Embryonic facial prominence (tissue), 1 donor: Measurements from ENCODE around the gene C1orf141.
"Not testable (repeated sequence)": the region's sequence is repeated elsewhere in the genome, so short reads cannot be mapped to it uniquely, and the experiment has no call there.

Experiments
- DNase-seq: peaks from one replicate; pipeline ENCODE4 v3.0.0-alpha.2; 2016; ENCODE audit errors: extremely low spot score

The C1orf141 gene

DNA sequence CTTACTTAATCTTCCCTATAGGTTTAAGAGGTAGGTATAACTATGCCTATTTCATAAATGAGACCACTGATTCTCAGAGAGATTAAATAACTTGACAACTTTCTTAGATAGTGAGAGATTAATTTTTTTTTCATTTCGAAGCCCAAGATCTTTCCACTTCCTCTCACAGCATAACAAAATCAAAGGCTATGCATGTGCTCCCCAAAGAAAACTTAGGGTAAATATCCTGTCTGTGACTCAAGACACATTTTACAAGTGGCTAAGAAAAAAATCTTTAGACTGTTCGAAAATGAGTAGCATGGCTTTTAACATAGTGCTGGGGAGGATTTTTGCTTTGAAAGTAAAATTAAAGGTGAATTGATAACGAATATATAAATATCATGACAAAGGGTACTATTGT lies 8.2 kb upstream of the C1orf141 start:
- DNase-seq = no peak

DNA sequence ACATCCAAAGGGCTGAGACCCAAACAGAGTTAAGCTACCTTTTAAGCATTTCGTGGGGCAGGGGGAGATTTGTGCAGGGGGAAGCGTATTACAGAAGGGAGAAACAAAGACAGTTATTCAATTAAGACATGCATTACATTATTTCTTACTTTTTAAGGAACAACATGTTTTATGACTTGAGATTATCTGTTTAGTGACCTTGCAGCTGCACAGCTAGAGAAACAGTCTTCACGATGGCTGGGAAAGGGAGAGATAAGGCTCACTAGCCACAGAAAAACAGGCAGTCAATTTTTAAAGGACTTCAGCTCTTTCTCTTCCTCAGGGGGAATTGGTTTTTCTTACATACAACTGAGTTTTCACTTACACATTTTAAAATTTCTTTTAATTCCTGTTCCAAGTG lies 7.1 kb upstream of the C1orf141 start:
- DNase-seq = not testable (repeated sequence)

DNA sequence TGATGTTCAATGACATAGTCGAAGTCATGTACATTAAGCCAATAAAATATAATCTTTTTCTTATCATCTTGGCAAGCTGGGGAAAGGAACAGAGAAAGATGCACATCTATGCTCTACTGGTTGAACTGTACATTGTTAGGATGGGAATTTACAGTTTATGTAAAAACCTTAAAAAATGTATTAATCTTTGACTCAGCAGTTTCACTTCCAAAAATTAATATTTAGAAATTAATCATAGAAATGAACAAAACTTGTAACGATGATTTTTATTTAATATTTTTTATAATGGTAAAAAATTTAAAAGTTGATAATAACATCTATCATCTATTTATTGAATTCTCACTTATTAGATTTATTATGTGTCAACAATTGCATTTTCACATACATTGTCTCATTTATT lies 5.7 kb upstream of the C1orf141 start:
- DNase-seq = no peak

DNA sequence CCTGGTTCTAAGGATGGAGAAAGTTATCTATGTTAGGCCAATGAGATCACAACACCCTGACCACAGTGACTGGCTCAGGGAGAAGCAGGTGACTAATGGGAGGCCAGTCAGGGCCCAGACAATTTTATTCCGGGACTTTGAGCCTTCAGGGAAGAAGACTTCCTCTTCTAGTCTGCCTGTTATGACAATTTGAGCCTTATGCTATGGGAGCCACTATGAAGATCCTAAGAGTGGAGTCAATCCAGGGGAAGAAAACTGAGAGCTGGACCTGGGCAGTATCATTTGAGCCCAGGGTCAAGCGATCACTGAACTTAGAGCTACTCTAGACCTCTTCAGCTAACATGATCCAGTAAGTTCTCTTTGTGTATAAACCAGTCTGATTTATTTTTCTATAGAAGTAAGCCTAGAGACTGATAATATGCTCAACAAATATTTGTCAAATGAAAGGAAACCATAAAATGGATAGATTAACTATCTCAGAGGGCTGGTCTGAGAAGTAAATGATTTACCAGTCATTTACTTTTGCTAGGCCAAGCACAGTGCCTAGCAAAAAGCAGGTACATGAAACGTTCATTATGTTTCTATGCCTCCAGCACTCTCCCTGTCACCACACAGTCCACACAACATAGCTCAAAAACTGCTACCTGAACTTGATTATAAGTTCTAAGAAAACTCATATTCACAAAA lies 4.2 kb upstream of the C1orf141 start:
- no peak for DNase-seq

DNA sequence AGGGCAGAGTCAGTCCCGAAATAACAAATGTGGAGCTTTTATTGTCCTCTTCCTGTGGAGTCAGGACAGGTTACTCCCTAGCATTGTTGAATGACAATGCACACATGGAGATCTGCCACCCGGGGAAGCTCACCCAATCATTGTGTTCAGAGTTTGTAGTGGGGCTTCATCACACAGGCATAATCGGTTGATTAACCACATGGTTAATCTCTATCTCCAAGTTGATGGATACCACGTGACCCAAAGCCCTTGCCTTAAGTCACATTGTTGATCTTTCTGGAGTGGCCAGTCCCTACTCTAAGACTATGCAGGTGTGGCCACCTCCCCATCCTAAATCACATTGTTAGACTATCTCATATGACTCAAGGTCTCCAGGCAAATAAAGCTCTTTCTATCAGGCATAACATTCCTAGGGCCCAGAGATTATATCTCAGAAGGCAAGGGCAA lies 2.6 kb upstream of the C1orf141 start:
- no peak for DNase-seq

DNA sequence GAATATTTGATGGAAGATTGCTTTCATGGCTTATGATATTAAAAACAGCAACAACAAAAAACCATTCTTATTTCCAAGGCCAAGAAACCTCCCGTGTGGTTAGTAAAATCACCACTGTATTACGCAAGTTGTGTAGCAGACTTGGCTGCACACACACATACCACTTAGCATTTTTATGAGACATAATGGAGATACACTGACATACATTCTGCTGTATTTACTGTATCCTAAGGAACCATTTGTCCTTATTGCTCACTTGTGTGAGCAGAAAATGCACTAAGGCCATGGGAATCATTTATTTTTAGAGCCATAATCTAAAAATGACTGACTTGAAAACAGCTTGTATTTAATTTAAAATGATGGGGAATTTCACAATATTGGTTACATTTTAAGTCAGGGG lies 584 bp upstream of the C1orf141 start:
- no peak for DNase-seq

DNA sequence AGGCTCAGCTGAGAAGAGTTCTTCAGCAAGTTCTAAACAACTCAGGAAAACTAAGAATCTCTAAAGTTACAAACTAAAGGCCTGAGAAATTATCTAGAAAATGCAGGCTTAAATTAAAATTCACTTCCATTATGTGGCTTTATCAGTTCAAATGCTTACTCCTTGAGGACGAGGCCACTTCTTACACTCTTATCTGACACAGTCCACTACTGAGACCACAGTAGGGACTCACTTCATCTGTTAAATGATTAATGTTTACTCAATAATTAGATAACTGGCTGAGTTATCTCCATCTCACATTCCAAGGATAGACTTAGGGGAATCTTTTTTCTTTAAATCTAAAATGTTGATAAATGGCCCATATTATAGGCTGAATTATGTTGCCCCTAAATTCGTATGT lies 1.6 kb downstream of the C1orf141 start:
- DNase-seq = no peak

DNA sequence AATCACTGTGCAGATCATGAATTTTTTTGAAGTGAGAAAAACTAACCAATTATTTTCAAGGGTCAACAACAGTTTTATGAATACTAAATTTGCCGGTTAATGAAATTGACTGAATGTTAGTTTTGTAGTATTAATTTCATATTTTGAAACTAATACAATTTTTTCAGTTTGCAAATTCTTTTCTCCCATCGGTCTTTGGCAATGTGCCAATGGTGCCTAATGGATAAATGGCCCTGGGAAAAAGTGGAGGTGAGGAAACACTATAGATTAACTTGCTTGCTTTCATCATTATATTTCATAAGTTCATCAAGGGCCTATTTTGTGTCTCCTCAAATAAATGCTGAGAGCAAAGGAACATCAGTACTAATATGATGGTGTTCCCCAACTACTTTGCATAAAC lies 4.1 kb downstream of the C1orf141 start:
- no peak for DNase-seq

DNA sequence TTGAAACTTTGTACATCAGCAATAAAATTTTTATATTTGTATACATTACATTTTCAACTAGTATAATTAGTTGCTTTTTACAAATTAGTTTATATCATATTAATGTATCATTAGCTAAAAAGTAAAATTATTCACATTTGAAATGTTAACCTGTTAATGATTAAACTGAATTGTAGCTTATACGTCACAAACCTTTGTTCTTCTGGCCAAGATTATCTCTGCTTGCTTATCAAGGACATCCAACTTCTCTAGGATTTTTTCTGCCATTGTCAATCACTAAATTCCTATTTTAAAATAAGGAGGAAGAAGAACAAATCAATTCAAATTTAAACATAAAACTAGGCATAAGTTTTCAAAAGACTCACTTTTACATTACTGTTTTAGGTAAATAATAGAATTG lies 7.8 kb downstream of the C1orf141 start:
- DNase-seq = no peak

DNA sequence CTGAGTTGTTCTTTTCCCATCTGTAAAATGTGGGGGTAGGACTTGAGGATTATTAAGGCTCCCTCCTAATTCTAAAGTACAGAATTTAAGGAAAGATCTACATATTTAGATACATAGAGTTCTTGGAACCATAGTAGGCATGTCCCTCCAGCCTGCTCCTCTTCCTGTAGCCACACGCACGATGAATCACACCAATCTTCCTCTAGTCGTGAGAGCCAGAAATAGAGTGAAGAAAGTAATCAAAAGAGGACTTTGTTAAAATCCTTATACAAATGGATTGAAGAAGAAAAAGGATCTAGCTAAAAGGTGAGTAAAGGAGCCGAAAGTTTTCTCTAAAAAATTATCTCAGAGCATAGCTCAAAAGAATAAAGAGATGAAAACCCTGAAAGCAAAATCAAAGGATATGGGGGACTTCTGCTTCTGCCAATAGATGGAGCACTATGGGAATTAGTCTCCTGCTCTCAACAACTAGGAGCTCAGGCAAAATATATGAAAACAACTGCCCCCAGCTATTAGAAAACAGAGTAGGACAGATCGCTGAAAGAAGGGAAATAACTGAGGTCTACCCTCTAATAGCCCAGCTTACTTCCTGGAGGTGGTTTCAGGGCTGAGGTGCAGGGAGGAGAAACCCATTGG lies 8.5 kb downstream of the C1orf141 start:
- no peak for DNase-seq

DNA sequence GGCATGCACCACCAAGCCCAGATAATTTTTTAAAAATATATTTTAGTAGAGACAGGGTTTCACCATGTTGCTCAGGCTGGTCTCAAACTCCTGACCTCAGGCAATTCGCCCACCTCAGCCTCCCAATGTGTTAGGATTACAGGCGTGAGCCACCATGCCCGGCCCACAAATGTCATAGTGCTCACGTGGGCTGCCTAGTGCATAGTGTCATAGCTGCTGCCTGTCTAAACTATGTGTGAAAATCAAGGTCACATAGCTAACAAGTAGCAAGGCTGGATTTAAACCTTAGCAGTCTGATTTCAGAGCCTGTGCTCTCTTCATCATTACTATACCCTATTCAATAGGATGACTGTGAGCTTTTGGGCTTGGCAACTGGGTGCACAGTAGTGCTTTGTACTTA lies 10.3 kb downstream of the C1orf141 start:
- DNase-seq = no peak

DNA sequence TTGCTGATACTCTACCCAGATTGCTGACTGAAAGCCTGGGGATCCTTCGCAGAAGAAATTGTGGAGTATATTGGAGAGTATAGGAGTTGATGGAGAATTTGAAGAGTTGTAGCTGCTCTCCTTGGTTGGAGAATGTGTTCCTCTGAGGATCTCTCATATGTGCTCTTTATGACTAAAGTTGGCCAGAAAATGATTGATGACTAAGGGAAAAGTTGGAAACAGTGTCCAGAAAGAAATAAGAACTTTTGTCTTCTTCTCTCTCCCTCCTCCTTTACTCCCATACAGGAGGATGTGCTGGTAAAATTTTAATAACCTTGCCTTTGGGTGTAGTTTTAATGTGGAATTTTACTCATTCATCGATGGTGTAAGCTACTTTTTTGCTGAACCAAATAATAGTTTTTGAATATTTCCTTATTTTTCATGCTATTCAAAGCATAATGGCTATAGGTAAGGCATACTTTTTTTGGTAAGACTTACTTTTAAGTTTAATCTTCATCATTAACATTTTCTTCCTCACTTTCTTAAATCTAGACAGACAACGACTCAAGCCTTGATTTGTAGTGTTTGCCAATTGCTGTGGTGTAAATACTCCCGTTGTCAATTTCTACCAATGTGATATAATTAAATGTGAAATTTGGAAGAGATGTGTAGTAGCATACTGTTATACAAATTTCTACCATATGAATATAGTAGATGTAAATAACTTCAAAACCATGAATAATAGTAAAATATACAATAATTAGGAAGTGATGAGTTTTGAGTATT lies 13.7 kb downstream of the C1orf141 start:
- no peak for DNase-seq

DNA sequence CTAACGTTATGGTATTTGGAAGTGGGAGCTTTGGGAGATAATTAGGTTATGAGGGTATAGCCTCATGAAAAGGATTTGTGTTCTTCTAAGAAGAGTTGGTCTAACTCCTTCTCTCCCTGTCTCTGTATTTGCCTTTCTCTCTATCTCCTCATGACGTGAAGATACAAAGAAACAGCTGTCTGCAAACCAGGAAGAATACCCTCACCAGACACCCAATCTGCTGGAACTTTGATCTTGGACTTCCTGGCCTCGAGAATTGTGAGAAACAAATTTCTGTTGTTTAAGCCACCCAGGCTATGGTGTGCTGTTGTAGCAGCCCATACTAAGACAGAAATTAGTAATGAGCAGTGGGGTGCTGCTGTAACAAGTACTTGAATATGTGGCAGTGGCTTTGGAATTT lies 16.1 kb downstream of the C1orf141 start:
- no peak for DNase-seq

DNA sequence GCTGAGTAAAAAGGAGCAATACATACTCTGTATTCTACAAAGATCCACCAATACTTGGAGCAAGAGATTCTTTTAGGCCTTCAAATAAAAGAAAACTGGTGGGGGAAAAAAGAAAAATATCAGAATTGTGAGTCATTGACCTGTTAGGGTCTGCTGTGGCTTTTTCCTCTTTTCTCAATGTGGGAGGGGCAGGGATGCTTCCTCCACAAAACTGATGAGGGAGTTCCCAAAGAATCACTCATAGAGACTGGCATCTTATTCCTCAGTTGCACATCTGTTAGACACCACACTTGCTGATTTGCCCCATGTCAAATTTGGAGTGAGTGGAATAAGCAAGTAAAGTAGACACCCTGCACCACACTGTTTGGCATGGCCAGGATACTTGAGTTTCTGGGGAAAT lies 16.6 kb downstream of the C1orf141 start:
- DNase-seq = no peak

DNA sequence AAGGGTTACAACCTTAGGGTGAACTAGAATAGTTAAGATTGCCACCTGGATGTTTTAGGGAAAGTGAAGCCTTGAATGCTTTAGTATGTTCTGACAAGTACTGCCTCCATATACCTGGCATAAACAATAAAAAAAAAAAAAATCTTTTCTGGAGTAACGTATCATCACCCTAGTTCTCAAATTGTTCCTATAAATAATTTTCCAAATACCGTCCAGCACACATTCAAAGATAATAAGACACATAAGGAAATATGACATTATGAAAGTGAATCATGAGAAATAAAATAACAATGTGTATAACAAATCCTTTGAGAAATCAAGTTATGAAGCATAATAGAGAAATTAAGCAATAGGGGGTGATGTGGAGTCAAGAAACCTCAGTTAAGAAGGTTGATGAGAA lies 20.6 kb downstream of the C1orf141 start:
- DNase-seq = no peak

DNA sequence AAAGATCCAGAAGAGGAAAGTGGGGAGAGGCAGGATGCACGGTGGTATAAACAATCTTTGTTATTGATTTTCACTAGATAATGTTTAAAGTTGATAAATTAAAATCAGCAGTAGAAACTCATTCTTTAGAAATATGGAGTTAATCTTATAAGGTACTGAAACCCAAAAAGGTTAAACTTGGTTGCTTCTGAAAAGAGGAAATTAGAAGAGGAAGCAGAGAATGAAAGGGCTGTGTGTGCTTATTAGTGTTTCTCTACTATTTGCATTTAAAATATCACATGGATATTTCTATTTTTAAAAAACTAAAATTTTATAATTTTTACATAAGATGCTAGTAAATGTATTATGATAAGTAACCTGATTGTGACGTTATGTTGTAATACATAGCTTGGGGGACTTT lies 24.4 kb downstream of the C1orf141 start:
- DNase-seq = no peak

DNA sequence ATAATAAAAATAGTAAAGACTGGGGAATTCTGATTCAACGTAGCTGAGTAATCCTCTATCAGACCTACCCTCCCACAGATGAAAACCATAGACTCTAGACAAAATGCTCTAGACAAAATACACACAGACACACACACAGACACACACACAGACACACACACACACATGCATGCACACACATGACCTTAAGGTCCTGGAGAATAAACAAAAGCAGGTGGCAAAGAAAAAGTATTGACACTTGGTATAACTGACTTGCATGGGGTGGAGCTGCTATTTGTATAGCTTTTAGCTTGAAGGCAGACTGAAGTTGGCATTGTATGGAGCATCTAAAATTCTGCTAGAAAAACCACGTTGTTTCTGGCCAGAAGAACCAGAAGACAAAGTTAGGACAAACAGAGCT lies 29.3 kb downstream of the C1orf141 start:
- DNase-seq = no peak

DNA sequence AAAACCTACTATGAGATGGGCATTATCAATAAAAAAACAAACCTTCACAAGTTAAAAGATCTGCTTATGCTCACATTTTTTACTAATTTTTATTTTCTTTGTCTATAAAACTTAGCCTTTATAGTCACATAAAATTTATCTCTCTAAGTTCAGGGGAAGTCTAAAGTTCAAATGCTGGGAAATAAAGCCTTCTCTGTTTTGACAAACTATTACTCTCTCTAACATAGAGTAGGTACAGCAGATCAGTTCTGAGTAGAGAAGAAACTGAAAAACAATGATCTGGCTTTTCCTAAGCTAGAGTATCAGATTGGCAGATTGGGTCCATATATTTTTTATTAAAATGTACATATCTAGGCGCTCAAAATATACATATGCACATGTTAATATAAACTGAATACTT lies 31.2 kb downstream of the C1orf141 start:
- no peak for DNase-seq

DNA sequence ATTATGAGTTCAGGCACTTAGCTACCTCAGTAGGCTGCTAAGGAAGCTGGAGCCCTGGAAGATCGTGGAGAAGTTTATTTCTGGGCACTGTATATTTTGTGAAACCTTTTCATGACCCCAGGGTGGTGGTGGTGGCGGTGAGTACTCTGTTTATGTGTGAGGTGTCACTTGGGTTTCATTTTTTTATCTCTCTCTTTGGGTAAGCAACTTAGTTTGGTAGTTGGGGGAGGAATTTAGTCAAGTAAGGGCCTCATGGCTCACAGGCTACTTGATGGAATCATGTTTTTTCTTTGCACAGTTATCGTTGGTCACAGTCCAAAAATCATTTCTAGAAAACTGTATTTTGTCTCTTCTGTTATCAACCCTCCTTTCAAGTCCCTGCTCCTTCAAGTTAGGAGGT lies 33.9 kb downstream of the C1orf141 start:
- DNase-seq = no peak

DNA sequence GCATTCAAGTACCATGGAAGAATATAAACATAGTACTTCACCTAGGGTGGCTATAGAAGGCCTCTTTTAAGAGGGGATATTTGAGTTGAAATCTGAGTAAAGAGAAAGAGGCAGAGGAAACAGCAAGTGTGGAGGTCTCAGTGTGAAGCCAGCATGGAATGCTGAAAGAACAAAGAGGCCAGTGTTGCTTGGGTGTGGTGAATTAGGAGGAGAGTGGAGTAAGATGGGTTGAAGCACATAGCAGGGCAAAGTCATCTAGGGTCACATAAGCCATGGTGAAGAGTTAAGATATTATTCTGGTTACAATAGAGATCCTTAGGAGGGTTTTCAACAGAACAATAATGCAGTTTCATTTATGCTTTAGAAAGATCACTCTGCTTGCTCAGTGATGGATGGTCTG lies 37.5 kb downstream of the C1orf141 start:
- DNase-seq = no peak

DNA sequence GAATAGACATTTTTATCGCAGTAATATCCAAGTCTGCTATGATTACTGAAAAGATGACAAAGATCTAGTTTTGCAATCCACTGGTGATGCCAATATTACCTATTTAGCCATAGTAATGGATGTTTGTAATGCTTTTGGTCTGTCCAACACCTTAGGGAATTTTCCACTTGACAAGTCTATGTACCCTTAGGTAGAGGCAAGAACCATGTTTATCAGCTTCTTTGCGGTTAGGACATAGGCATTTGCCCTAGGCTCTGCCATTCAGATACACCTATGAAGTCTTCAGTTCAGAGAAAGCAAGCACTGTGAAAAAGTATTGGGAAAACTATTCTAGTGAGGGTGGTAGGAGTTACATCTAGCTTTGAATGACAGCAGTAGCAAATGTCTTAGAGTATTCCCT lies 40.6 kb downstream of the C1orf141 start:
- no peak for DNase-seq

DNA sequence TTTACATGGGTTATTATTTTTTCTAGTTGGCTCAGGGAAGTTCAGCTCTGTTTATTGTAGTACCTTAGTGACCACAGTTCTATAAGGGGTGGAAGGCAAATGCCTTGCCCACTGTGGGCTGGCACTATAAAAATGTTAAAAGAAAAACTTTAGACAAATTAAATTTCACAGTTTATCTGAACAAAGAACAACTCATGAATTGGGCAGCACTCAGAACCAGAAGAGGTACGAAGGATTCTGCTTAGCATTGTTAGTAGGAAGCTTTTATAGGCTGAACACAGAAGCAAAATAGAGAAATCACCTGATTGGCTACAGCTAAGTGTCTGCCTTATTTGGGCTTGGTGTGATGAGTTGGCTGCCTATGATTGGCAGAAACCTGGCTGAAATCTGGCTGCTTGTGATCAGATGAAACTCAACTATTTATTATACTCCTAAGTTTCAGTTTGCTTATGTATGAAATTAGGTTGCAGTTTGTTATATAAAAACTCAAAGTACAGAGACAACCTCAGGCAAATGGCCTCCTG lies 45.0 kb downstream of the C1orf141 start:
- no peak for DNase-seq

DNA sequence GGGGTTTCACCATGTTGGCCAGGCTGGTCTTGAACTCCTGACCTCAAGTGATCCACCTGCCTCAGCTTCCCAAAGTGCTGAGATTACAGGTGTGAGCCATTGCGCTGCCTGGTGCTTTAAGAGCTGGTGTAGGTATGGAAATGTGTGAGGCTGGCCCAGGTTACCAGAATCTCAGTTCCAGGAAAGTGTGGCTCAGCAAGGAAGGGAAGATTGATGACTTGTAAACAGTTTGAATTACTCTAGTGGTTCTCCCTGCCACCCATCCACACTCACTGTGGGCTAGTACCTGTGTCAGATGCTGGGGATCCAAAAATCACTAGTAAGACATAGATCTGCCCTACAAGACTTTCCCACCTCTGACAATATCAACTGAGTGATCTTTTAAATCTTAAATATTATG lies 46.3 kb downstream of the C1orf141 start:
- DNase-seq = no peak
